Right lobe of liver (tissue), 4 donors: ENCODE measurements around the gene TMEM248.
A peak's percentile ranks its signal among the peaks of the same experiment; 100 is the strongest.
"Not testable (repeated sequence)": the region's sequence is repeated elsewhere in the genome, so short reads cannot be mapped to it uniquely, and the experiment has no call there.

ENCODE experiments used
- POLR2A ChIP-seq: fragments of 450-650 bp; IDR thresholded peaks from one replicate; pipeline ENCODE4 v1.6.1; 2017; ENCODE audit warnings: antibody characterized with exemption, mild to moderate bottlenecking
- TF ChIP-seq, protein P1 (sequence below), 4 donors: fragments of 200-600 bp in 3 of 4; fragments of 450-650 bp in 1 of 4; IDR thresholded peaks; one replicate each; pipeline versions ENCODE4 v1.5.1 to v1.8.0; 2016 to 2022; ENCODE audit warnings: antibody characterized with exemption in 4 of 4, mild to moderate bottlenecking in 2 of 4
- donor health status: DM: no; HTN: no; CAD: no.
- donor health status: DM: no; HTN: no; CAD: no.
- donor health status: DM: no; HTN: yes; CAD: no.

DNA sequence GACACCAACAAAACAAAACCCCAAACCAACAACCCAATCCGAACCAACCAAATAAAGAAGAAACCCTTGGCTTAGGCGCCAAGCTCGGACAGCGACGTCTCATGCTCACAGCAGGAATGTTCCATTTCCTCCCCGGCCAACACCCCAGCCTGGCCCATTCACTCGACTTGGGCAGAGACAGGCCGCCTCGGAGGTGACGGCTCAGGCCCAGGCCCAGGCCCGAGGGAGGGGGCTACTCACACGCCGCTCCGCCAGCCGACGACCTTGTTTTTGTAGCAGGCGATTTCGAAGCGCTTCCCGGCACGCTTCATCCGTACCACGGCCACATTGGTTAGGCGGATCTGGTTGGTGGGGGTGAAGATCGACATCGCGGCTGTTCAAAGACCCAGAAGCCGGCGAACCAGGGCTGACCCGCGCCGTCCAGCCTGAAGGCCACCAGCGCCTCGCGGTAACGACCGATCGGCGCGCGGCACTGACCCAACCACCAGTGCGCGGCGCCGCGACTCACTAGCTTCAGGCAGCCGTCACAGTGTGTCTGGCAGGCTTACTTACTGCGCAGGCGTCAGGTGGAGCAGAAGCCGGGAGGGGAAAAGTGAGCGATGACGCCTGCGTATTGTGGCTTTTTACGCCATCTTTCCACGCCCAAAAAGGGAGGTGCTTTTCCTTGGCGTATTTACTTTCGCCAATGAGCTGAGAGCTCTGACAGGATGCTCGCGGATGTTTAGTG is 74.2 kb downstream of the TMEM248 start, which contains the start of gene SBDS:
- TF ChIP-seq, protein P1, sequence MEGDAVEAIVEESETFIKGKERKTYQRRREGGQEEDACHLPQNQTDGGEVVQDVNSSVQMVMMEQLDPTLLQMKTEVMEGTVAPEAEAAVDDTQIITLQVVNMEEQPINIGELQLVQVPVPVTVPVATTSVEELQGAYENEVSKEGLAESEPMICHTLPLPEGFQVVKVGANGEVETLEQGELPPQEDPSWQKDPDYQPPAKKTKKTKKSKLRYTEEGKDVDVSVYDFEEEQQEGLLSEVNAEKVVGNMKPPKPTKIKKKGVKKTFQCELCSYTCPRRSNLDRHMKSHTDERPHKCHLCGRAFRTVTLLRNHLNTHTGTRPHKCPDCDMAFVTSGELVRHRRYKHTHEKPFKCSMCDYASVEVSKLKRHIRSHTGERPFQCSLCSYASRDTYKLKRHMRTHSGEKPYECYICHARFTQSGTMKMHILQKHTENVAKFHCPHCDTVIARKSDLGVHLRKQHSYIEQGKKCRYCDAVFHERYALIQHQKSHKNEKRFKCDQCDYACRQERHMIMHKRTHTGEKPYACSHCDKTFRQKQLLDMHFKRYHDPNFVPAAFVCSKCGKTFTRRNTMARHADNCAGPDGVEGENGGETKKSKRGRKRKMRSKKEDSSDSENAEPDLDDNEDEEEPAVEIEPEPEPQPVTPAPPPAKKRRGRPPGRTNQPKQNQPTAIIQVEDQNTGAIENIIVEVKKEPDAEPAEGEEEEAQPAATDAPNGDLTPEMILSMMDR (IDR thresholded peaks at IDR 0.05) = not testable (repeated sequence)
- TF ChIP-seq POLR2A = peak; percentile 99
